Measurements from ENCODE around the gene GLRA1. TPM values are rescaled to one million over a fixed set of nuclear protein-coding genes. Genes with fewer than 3 reads are reported as not detected.

The GLRA1 gene
- total RNA-seq, 1 experiment from 2014 or later, result not detected

GRCh38 chr5:151912360-151912759 is 12.3 kb downstream of the GLRA1 start:
- TF ChIP-seq YY1 (IDR thresholded peaks at IDR 0.05; ENCODE audit: extremely low read depth, insufficient replicate concordance, low read depth, low read length), result no peak
- no peak for TF ChIP-seq REST (IDR thresholded peaks at IDR 0.05; ENCODE audit: low read depth)
- no peak for TF ChIP-seq MAX (IDR thresholded peaks at IDR 0.05)
- TF ChIP-seq ZBTB33 (IDR thresholded peaks at IDR 0.05; ENCODE audit: extremely low read depth, insufficient replicate concordance, low read length), result no peak
- TF ChIP-seq CBX3 (IDR thresholded peaks at IDR 0.05; ENCODE audit: low read depth), result no peak
- no peak for TF ChIP-seq EGR1 (IDR thresholded peaks at IDR 0.05; ENCODE audit: low read depth)
- TF ChIP-seq EZH2phosphoT487 (IDR thresholded peaks at IDR 0.05; ENCODE audit: borderline replicate concordance), result no peak
- TF ChIP-seq SRF (IDR thresholded peaks at IDR 0.05; ENCODE audit: low read depth), result no peak
- TF ChIP-seq SP1 (IDR thresholded peaks at IDR 0.05; ENCODE audit: low read depth), result no peak
- TF ChIP-seq ATF3 (IDR thresholded peaks at IDR 0.05), result no peak
- no peak for TF ChIP-seq ZFX (IDR thresholded peaks at IDR 0.05)
- TF ChIP-seq RAD21 (IDR thresholded peaks at IDR 0.05; ENCODE audit: low read depth), result no peak
- no peak for TF ChIP-seq SIN3A (IDR thresholded peaks at IDR 0.05; ENCODE audit: low read depth)
- no peak for TF ChIP-seq JUND (IDR thresholded peaks at IDR 0.05)
- TF ChIP-seq ELF1 (IDR thresholded peaks at IDR 0.05; ENCODE audit: borderline replicate concordance, low read depth), result no peak
- TF ChIP-seq EZH2 (IDR thresholded peaks at IDR 0.05), result no peak
- TF ChIP-seq POLR2A (IDR thresholded peaks at IDR 0.05; ENCODE audit: borderline replicate concordance, extremely low read depth, insufficient read depth, insufficient read length), result no peak
- POLR2A ChIA-PET, result no interaction called here
- no peaks in the 10 kb centered on the region for H3K9me3 ChIP-seq (ENCODE audit: control insufficient read depth in 1 of 2, insufficient read depth in 1 of 2, low read depth in 1 of 2, low read length in 2 of 2)
- no peak for DNase-seq (ENCODE audit: low read depth, low spot score)
- intact Hi-C loops (cut with micrococcal nuclease), result no loop called here
- no peaks in the 10 kb centered on the region for H3K79me2 ChIP-seq (ENCODE audit: insufficient read depth, low read length)
- CTCF ChIA-PET, result no interaction called here
- no peaks in the 10 kb centered on the region for H3K4me1 ChIP-seq (ENCODE audit: control insufficient read depth in 1 of 2, insufficient read depth in 2 of 2, low read length in 2 of 2)
- H2AFZ ChIP-seq (ENCODE audit: low read depth, low read length, poor library complexity, severe bottlenecking), result no peak overlapping the region
- no peak overlapping the region for H3K9ac ChIP-seq (ENCODE audit: low read length)
- H3K4me3 ChIP-seq (replicated peaks in 1 of 2; ENCODE audit: low read depth in 1 of 2, low read length in 2 of 2), result no peak overlapping the region
- H3K4me2 ChIP-seq (ENCODE audit: low read length), result no peak overlapping the region
- RAD21 ChIA-PET (ENCODE audit: low non-redundant PET in 1 of 2, low total read pairs in 2 of 2, uncharacterized antibody in 2 of 2, unreplicated experiment in 2 of 2), result no interaction called here
- H3K27ac ChIP-seq (ENCODE audit: low read depth, low read length), result no peak overlapping the region
- H3K36me3 ChIP-seq (ENCODE audit: control insufficient read depth in 1 of 2, insufficient read depth in 2 of 2, low read length in 2 of 2), result no peaks in the 10 kb centered on the region
- H4K20me1 ChIP-seq (ENCODE audit: insufficient read depth), result no peaks in the 10 kb centered on the region
- ATAC-seq, result no peak
- H3K27me3 ChIP-seq (ENCODE audit: insufficient read depth, low read length), result peaks cover 20% of the 10 kb centered on the region
- BruUV-seq (replicated peaks), result no TSS peak
- no peaks in the 10 kb centered on the region for H3K9me2 ChIP-seq (ENCODE audit: insufficient read depth)
